Small intestine (tissue), 7 donors: ENCODE measurements around the gene CCDC102A. TPM values are rescaled to one million over a fixed set of nuclear protein-coding genes. Genes with fewer than 3 reads are reported as not detected.

Source experiments
- DNase-seq, 2 donors: peaks; one replicate each; pipeline versions ENCODE4 v3.0.0 to v3.0.0-alpha.2; 2013
- FAIRE-seq: peaks from 2 replicates; lab custom pipeline; 2012; peaks lifted over from hg19 to GRCh38; lab: Jason Lieb, UNC
- H3K27ac ChIP-seq, 3 donors: one replicate each; pipeline ENCODE4 v1.5.1; 2013; ENCODE audit warnings: low read length in 2 of 3, mild to moderate bottlenecking in 2 of 3, control low read depth in 1 of 3, inconsistent platforms in 1 of 3, low read depth in 1 of 3, moderate library complexity in 1 of 3
- H3K27me3 ChIP-seq, 3 donors: one replicate each; pipeline ENCODE4 v1.6.1; 2013; ENCODE audit warnings: low read length in 3 of 3, inconsistent platforms in 1 of 3; ENCODE audit not compliant: control insufficient read depth in 3 of 3, insufficient read depth in 3 of 3
- H3K36me3 ChIP-seq, 3 donors: one replicate each; pipeline ENCODE4 v1.6.1; 2013; ENCODE audit warnings: low read length in 3 of 3, inconsistent platforms in 1 of 3, low read depth in 1 of 3, mild to moderate bottlenecking in 1 of 3, moderate library complexity in 1 of 3; ENCODE audit not compliant: control insufficient read depth in 3 of 3, insufficient read depth in 2 of 3
- H3K4me1 ChIP-seq, 3 donors: one replicate each; pipeline ENCODE4 v1.6.1; 2013; ENCODE audit warnings: low read length in 2 of 3, inconsistent platforms in 1 of 3, low read depth in 1 of 3, mild to moderate bottlenecking in 1 of 3, moderate library complexity in 1 of 3; ENCODE audit not compliant: control insufficient read depth in 3 of 3, insufficient read depth in 2 of 3
- H3K4me3 ChIP-seq, 3 donors: one replicate each; pipeline ENCODE4 v1.5.1; 2013; ENCODE audit warnings: low read length in 3 of 3, control low read depth in 1 of 3, inconsistent platforms in 1 of 3, low read depth in 1 of 3, mild to moderate bottlenecking in 1 of 3, moderate library complexity in 1 of 3
- H3K9me3 ChIP-seq, 2 donors: one replicate each; pipeline ENCODE4 v1.6.1; 2013; ENCODE audit warnings: low read depth in 1 of 2, low read length in 1 of 2; ENCODE audit not compliant: control insufficient read depth in 2 of 2, insufficient read depth in 1 of 2
- WGBS, 3 donors: extraction: QIAGEN DNeasy Blood & Tissue Kit; methylation state at CpG; one replicate each; pipeline ENCODE4 v1.1.7; 2013; 5-methylcytosine and 5-hydroxymethylcytosine counted together
- polyA plus RNA-seq, 4 donors: library from polyadenylated mRNA; stranded (reverse) in 3 of 4; unstranded in 1 of 4; fragments of 200-250 nt in 3 of 4; fragments of 120-200 nt in 1 of 4; gene quantifications; one replicate each; pipeline versions ENCODE4 v1.2.1 to v1.2.3, GENCODE V29; 2013
- donor health status: healthy with polysubstance abuse.
- donor health status: control.
- donor health status: control.
- donor health status: Bipolar disorder and iron deficiency.
- donor health status: healthy.

CCDC102A gene
- polyA plus RNA-seq, 4 donors = 1.1 to 4.5 (median 2.2) TPM

GRCh38 chr16:57469917-57470470, 66.4 kb downstream of the CCDC102A start:
- Histone ChIP-seq H3K27ac (peak overlapping the region; percentile 70 to 92 (median 75)), H3K27me3 (no peaks in the 10 kb centered on the region), H3K36me3 (peaks cover 5 to 79% (median 18%) of the 10 kb centered on the region in 3 donors), H3K4me3 (no peak overlapping the region), H3K9me3 (no peaks in the 10 kb centered on the region), H3K4me1 (peaks cover 7 to 43% (median 10%) of the 10 kb centered on the region in 3 donors)
- DNase-seq = no peak
- WGBS, 3 donors = 77 to 85% (median 81%) methylated on average over 9 of the region's 9 CpGs
- FAIRE-seq = no peak

- H3K9me3 ChIP-seq = no peaks in the 10 kb centered on the region
- DNase-seq (no peak), FAIRE-seq (no peak)
- H3K36me3 ChIP-seq = peaks cover 5 to 75% (median 18%) of the 10 kb centered on the region in 3 donors
- H3K4me1 ChIP-seq = peaks cover 7 to 43% (median 10%) of the 10 kb centered on the region in 3 donors
- no peak overlapping the region for H3K27ac ChIP-seq
- H3K27me3 ChIP-seq = no peaks in the 10 kb centered on the region
- H3K4me3 ChIP-seq = no peak overlapping the region
- WGBS, 3 donors = 90 to 95% (median 95%) methylated on average over 11 of the region's 11 CpGs
Observed at GRCh38 chr16:57469046-57469445, 67.3 kb downstream of the CCDC102A start.

GRCh38 chr16:57468346-57468745, 68.0 kb downstream of the CCDC102A start:
- FAIRE-seq (no peak), DNase-seq (no peak)
- Histone ChIP-seq H3K4me1 (peaks cover 7 to 42% (median 11%) of the 10 kb centered on the region in 3 donors), H3K27me3 (no peaks in the 10 kb centered on the region), H3K36me3 (peaks cover 5 to 72% (median 18%) of the 10 kb centered on the region in 3 donors), H3K9me3 (no peaks in the 10 kb centered on the region), H3K27ac (no peak overlapping the region), H3K4me3 (no peak overlapping the region)
- 84 to 93% (median 91%) methylated on average over 2 of the region's 2 CpGs for WGBS, 3 donors

- peaks cover 2 to 54% (median 11%) of the 10 kb centered on the region in 3 donors for H3K36me3 ChIP-seq
- no peaks in the 10 kb centered on the region for H3K27me3 ChIP-seq
- no peak overlapping the region for H3K27ac ChIP-seq
- no peak overlapping the region for H3K4me3 ChIP-seq
- DNase-seq (no peak), FAIRE-seq (no peak)
- H3K9me3 ChIP-seq = no peaks in the 10 kb centered on the region
- H3K4me1 ChIP-seq = peaks cover 0 to 8% (median 4%) of the 10 kb centered on the region in 3 donors
- 89 to 96% (median 95%) methylated on average over 2 of the region's 2 CpGs for WGBS, 3 donors
Observed at GRCh38 chr16:57464523-57464922, 71.8 kb downstream of the CCDC102A start.

GRCh38 chr16:57462978-57463362, 73.4 kb downstream of the CCDC102A start:
- Histone ChIP-seq H3K4me1 (peaks cover 0 to 5% (median 4%) of the 10 kb centered on the region in 3 donors), H3K4me3 (peak overlapping the region; percentile 75 to 86 (median 84)), H3K36me3 (peaks cover 4 to 48% (median 13%) of the 10 kb centered on the region in 3 donors), H3K9me3 (no peaks in the 10 kb centered on the region), H3K27me3 (no peaks in the 10 kb centered on the region), H3K27ac (peak overlapping the region in 1 of 3 donors; percentile 5)
- peak in 1 of 2 donors; percentile 31 for DNase-seq
- FAIRE-seq = no peak
- WGBS, 3 donors = 0 to 2% (median 1%) methylated on average over 16 of the region's 16 CpGs

- H3K4me3 ChIP-seq = peak within 1 kb of the TSS; percentile 75 to 86 (median 84)
- H3K4me1 ChIP-seq = peaks cover 0 to 5% (median 4%) of the 10 kb centered on the region in 3 donors
- peak within 1 kb of the TSS in 2 of 3 donors; percentile 44 to 77 for H3K27ac ChIP-seq
- H3K27me3 ChIP-seq = no peaks in the 10 kb centered on the region
- 1 to 2% (median 1%) methylated on average over 32 to 47 of the region's 47 CpGs for WGBS, 3 donors
- H3K36me3 ChIP-seq = peaks cover 4 to 52% (median 17%) of the 10 kb centered on the region in 3 donors
- DNase-seq = peak; percentile 81 to 95
- no peak for FAIRE-seq
- H3K9me3 ChIP-seq = no peaks in the 10 kb centered on the region
Observed at GRCh38 chr16:57462209-57462977, 74.0 kb downstream of the CCDC102A start, which contains the start of gene POLR2C. Gene POLR2C, plus strand, starts transcription at chr16:57462679. Its CDS starts 46 bp downstream, at chr16:57462725.

Other genes starting within 250 kb of the CCDC102A start
- gene CCL22, start 177.8 kb downstream of the CCDC102A start, polyA plus RNA-seq = under 1 TPM in 2 of 4 donors, not detected in 2; 0.16 to 0.43 TPM
- 10 to 100 TPM in 2 of 4 donors, under 1 TPM in 2; 0.67 to 25.4 (median 9.7) TPM for gene CX3CL1, start 164.1 kb downstream of the CCDC102A start, polyA plus RNA-seq
- gene CCL17, start 131.8 kb downstream of the CCDC102A start, polyA plus RNA-seq = under 1 TPM in 2 of 4 donors, not detected in 2; 0.18 to 0.45 TPM
- gene CIAPIN1, start 89.2 kb downstream of the CCDC102A start, polyA plus RNA-seq = 10 to 100 TPM; 39.4 to 55.9 (median 47.2) TPM
- 100 to 1,000 TPM in 2 of 4 donors, 10 to 100 TPM in 2; 63.9 to 177 (median 107) TPM for gene COQ9, start 89.1 kb downstream of the CCDC102A start, polyA plus RNA-seq
- 10 to 100 TPM; 51.7 to 86.8 (median 61.4) TPM for gene POLR2C, start 73.9 kb downstream of the CCDC102A start, polyA plus RNA-seq
- gene DOK4, start 50.1 kb downstream of the CCDC102A start, polyA plus RNA-seq = 100 to 1,000 TPM in 3 of 4 donors, 10 to 100 TPM in 1; 53.0 to 144 (median 123) TPM
- gene ADGRG5, start 6.1 kb upstream of the CCDC102A start, polyA plus RNA-seq = 1 to 10 TPM; 2.4 to 9.3 (median 3.6) TPM
- gene ADGRG1, start 92.1 kb upstream of the CCDC102A start, polyA plus RNA-seq = 100 to 1,000 TPM in 1 of 4 donors, 10 to 100 TPM in 1, 1 to 10 TPM in 2; 4.1 to 158 (median 26.0) TPM
- 1 to 10 TPM in 2 of 4 donors, under 1 TPM in 2; 0.45 to 8.6 (median 1.1) TPM for gene ADGRG3, start 131.7 kb upstream of the CCDC102A start, polyA plus RNA-seq
- gene DRC7, start 158.2 kb upstream of the CCDC102A start, polyA plus RNA-seq = under 1 TPM in 1 of 4 donors, not detected in 3; 0.37 TPM
- gene KATNB1, start 199.2 kb upstream of the CCDC102A start, polyA plus RNA-seq = 10 to 100 TPM in 2 of 4 donors, 1 to 10 TPM in 2; 9.6 to 19.3 (median 12.1) TPM